Measurements from ENCODE around the gene MCTP1.

GRCh38 chr5:95241161-95241560 lies 43.7 kb downstream of the MCTP1 start:
- TF ChIP-seq CTCF (IDR thresholded peaks at IDR 0.05) (no peak), POLR2AphosphoS5 (IDR thresholded peaks at IDR 0.05) (no peak), POLR2A (IDR thresholded peaks at IDR 0.05) (no peak)

Data from breast epithelium (tissue), 3 donors.